ENCODE results near the gene MEF2A. TPM values are rescaled to one million over a fixed set of nuclear protein-coding genes. Genes with fewer than 3 reads are reported as not detected.
A peak's percentile ranks its signal among the peaks of the same experiment; 100 is the strongest.

The MEF2A gene
- total RNA-seq, 1 donor: 15.1 TPM

GRCh38 chr15:99692825-99693224 is 127.0 kb downstream of the MEF2A start:
- DNase-seq (ENCODE audit: low read depth in 2 of 3, low spot score in 2 of 3): no peak

- no peak for DNase-seq (ENCODE audit: low read depth in 2 of 3, low spot score in 2 of 3)
Observed at GRCh38 chr15:99696096-99696495, 130.3 kb downstream of the MEF2A start.

- DNase-seq (ENCODE audit: low read depth in 2 of 3, low spot score in 2 of 3): peak in 2 of 3 donors; percentile 7 to 61
Observed at GRCh38 chr15:99702895-99703602, 137.3 kb downstream of the MEF2A start.

DNA sequence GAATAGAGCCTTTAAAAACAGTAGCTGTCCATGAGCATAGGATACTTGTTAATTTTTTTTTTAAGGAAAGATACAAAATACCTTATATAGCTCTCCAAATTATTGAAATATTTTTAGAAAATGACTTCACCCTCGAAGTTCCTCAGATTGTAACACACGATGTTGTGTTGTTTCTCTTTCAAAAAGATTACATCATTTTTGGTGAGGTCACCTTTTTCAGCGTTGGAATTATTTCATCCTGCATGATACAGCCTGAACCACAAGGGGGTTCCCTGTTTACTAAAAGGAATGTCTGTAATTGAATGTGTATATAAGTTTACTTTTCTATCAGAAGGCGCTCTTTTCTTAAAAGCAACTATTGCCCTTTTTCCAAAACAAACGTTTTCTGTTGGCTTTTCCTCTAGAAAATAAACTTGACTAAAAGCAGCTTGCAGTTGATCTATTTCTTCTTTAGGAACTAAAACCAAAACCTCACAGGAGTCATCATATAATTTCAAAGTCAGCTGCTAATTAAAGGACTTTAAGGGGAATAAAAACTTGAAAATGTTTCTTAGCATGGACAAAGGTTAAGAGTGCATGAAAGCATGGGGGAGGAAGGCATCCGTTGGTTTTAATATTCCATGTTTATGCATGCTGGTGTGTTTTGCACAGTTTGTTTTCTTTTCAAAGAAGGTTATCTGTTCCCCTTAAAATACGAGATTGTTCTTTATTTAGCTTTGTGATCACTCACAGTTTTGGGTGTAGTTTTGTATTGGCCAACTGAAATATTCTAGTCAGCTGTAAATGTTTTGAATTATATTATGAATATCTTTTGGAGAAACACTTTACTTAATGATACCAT is 138.0 kb downstream of the MEF2A start:
- peak in 2 of 3 donors; percentile 76 to 91 for DNase-seq (ENCODE audit: low read depth in 2 of 3, low spot score in 2 of 3)

DNA sequence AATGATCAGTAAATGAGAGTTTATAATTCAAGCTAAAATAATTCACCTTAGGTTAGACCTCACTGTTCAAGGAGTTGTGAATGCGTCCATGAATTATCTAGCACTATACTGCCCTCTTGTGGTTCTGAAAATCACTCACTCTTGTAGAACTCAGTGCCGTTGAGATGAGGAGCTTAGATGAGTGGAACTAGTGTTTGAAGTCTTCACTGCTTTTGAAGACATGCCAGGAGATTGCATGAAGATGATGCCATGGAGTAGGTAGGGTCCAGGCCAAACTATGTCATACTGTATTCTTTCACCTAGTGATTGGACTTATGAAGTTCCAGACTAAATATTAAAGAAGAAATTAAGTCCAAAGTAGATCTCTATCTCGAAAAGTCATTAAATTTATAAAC is 138.7 kb downstream of the MEF2A start:
- peak; percentile 39 to 91 (median 73) for DNase-seq (ENCODE audit: low read depth in 2 of 3, low spot score in 2 of 3)

- DNase-seq (ENCODE audit: low read depth in 2 of 3, low spot score in 2 of 3): no peak
Observed at GRCh38 chr15:99706557-99707303, 140.9 kb downstream of the MEF2A start.

GRCh38 chr15:99707473-99708270 is 141.9 kb downstream of the MEF2A start:
- DNase-seq (ENCODE audit: low read depth in 2 of 3, low spot score in 2 of 3): no peak

DNA sequence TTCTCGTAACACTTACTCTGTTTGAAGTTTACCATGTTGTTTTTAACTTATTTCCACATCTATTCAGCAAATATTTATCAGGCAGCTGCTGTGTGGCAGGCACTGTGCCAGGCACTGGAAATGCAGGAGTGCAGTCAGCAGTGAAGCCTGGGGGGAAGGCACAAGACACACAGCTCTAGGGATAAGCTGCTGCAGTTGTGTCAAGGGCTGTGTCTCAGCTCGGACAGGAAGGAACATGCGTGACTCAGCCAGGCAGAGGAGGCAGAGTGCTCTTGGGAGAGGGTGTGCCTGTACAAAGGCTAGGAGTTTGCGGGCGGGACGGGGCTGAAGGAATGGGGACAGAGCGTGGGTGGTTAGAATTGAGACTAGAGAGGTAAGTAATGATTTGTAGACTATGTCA is 142.8 kb downstream of the MEF2A start:
- DNase-seq (ENCODE audit: low read depth in 2 of 3, low spot score in 2 of 3): no peak

GRCh38 chr15:99709243-99709986 is 143.6 kb downstream of the MEF2A start:
- no peak for DNase-seq (ENCODE audit: low read depth in 2 of 3, low spot score in 2 of 3)

DNA sequence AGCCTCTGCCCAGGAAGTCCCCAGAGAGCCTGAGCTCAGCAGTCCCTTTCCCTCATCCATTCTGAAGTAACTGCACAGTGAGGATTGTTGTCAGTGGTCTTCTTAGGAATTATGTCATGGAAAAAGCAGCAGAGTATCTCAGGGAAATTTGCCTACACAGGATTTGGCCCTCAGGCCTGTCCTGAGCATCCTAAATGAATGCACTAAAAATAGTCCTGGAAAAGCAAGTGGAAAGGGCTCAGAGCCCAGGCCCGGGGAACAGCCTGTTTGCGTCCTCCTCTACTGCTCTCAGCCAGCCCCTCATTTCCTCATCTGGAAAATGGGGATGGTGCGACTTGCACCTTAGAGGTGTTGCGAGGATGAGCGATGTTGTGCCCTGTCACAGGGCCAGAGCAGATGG is 145.8 kb downstream of the MEF2A start:
- no peak for DNase-seq (ENCODE audit: low read depth in 2 of 3, low spot score in 2 of 3)

GRCh38 chr15:99712415-99712814 is 146.6 kb downstream of the MEF2A start:
- DNase-seq (ENCODE audit: low read depth in 2 of 3, low spot score in 2 of 3): no peak

GRCh38 chr15:99716540-99717095 is 150.8 kb downstream of the MEF2A start:
- no peak for DNase-seq (ENCODE audit: low read depth in 2 of 3, low spot score in 2 of 3)

- DNase-seq (ENCODE audit: low read depth in 2 of 3, low spot score in 2 of 3): no peak
Observed at GRCh38 chr15:99717161-99718009, 151.6 kb downstream of the MEF2A start.

DNA sequence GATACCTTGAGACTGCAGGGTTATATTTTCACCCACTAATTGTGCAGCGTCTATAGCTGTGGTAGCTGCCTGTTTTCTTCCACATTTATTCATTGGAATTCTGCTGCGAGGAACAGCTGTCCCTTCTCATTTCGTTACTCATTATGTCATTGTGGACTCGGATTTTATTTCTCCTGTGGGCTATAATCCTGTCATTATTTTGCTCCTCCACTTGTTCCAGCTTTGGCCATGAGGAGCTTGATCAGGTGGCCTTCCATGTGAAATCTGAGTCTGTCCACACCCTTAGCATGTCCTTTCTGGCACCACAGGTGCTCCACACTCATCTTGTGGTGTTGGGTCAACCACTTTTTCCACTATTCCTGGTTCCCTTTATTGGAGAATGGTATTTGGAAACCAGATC is 152.6 kb downstream of the MEF2A start:
- DNase-seq (ENCODE audit: low read depth in 2 of 3, low spot score in 2 of 3): no peak

- DNase-seq (ENCODE audit: low read depth in 2 of 3, low spot score in 2 of 3): peak in 1 of 3 donors; percentile 27
Observed at GRCh38 chr15:99719096-99719541, 153.3 kb downstream of the MEF2A start.

GRCh38 chr15:99720533-99720932 is 154.7 kb downstream of the MEF2A start:
- DNase-seq (ENCODE audit: low read depth in 2 of 3, low spot score in 2 of 3): peak in 1 of 3 donors; percentile 10

GRCh38 chr15:99721104-99721778 is 155.5 kb downstream of the MEF2A start:
- DNase-seq (ENCODE audit: low read depth in 2 of 3, low spot score in 2 of 3): no peak

- DNase-seq (ENCODE audit: low read depth in 2 of 3, low spot score in 2 of 3): no peak
Observed at GRCh38 chr15:99721896-99722295, 156.1 kb downstream of the MEF2A start.
